Kidney tubule cell (primary cell): ENCODE measurements around the gene EGFL8.
A peak's percentile ranks its signal among the peaks of the same experiment; 100 is the strongest.
"Not testable (repeated sequence)": the region's sequence is repeated elsewhere in the genome, so short reads cannot be mapped to it uniquely, and the experiment has no call there.

Experiments used
- DNase-seq: peaks from one replicate; pipeline ENCODE4 v3.0.0-alpha.2; 2018; ENCODE audit warnings: low spot score

Gene EGFL8

GRCh38 chr6:32195902-32196681, 31.7 kb downstream of the EGFL8 start:
- peak; percentile 83 for DNase-seq

GRCh38 chr6:32196682-32197616, 32.6 kb downstream of the EGFL8 start:
- DNase-seq, result no peak

GRCh38 chr6:32198345-32198696, 33.9 kb downstream of the EGFL8 start:
- no peak for DNase-seq

DNA sequence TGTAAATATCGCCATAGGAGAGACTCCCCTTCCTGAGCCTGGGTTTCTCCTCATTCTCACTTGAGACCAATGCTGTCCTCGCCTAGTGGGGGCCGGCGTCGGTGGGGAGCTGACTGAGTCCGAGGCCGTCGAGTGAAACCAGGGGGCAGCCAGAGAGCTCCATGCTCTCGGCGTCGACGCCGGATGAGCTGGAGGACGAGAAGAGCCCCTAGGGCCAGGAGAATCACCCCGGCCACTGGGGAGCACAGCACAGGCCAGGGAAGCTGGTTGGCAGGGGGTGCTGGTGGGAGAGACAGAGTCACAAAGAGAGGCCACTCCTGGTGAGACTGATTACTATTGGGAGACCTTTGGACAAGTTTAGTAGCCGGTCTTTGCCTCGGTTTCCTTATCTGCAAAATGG, 34.5 kb downstream of the EGFL8 start:
- no peak for DNase-seq

GRCh38 chr6:32200711-32201475, 36.5 kb downstream of the EGFL8 start:
- no peak for DNase-seq

GRCh38 chr6:32202186-32202585, 37.8 kb downstream of the EGFL8 start:
- no peak for DNase-seq

GRCh38 chr6:32203426-32204267, 39.3 kb downstream of the EGFL8 start:
- no peak for DNase-seq

GRCh38 chr6:32204268-32204715, 39.9 kb downstream of the EGFL8 start:
- DNase-seq, result no peak

GRCh38 chr6:32208996-32209395, 44.6 kb downstream of the EGFL8 start:
- DNase-seq, result no peak

GRCh38 chr6:32210191-32210601, 45.8 kb downstream of the EGFL8 start:
- DNase-seq, result no peak

- DNase-seq, result not testable (repeated sequence)
Observed at GRCh38 chr6:32211432-32211831, 47.0 kb downstream of the EGFL8 start.

- DNase-seq, result no peak
Observed at GRCh38 chr6:32212076-32212760, 47.8 kb downstream of the EGFL8 start.

- DNase-seq, result no peak
Observed at GRCh38 chr6:32213649-32214048, 49.3 kb downstream of the EGFL8 start.

DNA sequence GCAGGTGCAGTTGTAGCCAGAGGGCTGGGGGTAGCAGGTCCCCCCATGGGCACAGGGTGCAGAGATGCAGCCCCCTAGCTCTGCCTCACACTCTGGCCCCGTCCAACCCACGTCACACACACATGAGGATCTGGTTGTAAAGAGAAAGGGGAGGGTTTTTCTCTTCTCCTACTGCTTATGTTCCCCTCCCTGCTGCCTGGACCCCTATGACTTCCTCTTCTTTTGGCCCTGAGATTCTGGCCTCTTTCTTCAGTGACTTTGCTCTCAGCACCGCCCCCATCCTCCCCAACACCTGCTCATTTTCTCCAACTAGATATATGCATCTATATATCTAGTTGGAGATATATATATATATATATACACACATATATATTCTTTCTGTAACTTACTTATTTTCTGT, 49.7 kb downstream of the EGFL8 start:
- no peak for DNase-seq

GRCh38 chr6:32215617-32216016, 51.2 kb downstream of the EGFL8 start:
- no peak for DNase-seq

DNA sequence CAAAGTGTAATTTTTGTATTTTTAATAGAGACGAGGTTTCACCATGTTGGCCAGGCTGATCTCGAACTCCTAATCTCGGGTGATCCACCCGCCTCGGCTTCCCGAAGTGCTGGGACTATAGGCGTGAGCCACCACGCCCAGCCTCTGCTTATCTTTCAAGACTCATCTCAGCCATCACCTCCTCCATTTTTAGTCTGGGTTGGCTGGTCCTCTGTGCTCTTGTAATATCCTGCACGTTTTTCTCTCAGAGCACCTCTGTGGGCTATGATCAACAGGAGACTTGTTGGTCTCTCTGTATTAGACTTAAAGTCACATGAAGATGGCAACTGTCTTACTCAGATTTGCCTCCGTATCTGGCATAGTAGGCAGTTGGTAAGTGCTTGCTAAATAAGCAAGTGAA, 51.9 kb downstream of the EGFL8 start:
- no peak for DNase-seq

- no peak for DNase-seq
Observed at GRCh38 chr6:32216998-32217397, 52.6 kb downstream of the EGFL8 start.
